ENCODE results near the gene SDHAF3.

The SDHAF3 gene

GRCh38 chr7:97219237-97219636 lies 101.7 kb downstream of the SDHAF3 start:
- no peak for DNase-seq (ENCODE audit: low read depth)

- no peak for DNase-seq (ENCODE audit: low read depth)
Measured at GRCh38 chr7:97224316-97224715, 106.8 kb downstream of the SDHAF3 start.

- no peak for DNase-seq (ENCODE audit: low read depth)
Measured at GRCh38 chr7:97226541-97226940, 109.0 kb downstream of the SDHAF3 start.

Data from GM04504 (cell line).